Hair follicular keratinocyte (primary cell): Measurements from ENCODE around the gene LRIT1. TPM values are rescaled to one million over a fixed set of nuclear protein-coding genes. Genes with fewer than 3 reads are reported as not detected.

Experiments used
- total RNA-seq: library from RNA; depleted of rRNA; stranded (reverse); fragments of >200 nt; gene quantifications from 2 replicates; pipeline ENCODE4 v1.2.3, GENCODE V29; 2015

The LRIT1 gene, protein sequence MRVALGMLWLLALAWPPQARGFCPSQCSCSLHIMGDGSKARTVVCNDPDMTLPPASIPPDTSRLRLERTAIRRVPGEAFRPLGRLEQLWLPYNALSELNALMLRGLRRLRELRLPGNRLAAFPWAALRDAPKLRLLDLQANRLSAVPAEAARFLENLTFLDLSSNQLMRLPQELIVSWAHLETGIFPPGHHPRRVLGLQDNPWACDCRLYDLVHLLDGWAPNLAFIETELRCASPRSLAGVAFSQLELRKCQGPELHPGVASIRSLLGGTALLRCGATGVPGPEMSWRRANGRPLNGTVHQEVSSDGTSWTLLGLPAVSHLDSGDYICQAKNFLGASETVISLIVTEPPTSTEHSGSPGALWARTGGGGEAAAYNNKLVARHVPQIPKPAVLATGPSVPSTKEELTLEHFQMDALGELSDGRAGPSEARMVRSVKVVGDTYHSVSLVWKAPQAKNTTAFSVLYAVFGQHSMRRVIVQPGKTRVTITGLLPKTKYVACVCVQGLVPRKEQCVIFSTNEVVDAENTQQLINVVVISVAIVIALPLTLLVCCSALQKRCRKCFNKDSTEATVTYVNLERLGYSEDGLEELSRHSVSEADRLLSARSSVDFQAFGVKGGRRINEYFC
- total RNA-seq = not detected in 2 replicates

DNA sequence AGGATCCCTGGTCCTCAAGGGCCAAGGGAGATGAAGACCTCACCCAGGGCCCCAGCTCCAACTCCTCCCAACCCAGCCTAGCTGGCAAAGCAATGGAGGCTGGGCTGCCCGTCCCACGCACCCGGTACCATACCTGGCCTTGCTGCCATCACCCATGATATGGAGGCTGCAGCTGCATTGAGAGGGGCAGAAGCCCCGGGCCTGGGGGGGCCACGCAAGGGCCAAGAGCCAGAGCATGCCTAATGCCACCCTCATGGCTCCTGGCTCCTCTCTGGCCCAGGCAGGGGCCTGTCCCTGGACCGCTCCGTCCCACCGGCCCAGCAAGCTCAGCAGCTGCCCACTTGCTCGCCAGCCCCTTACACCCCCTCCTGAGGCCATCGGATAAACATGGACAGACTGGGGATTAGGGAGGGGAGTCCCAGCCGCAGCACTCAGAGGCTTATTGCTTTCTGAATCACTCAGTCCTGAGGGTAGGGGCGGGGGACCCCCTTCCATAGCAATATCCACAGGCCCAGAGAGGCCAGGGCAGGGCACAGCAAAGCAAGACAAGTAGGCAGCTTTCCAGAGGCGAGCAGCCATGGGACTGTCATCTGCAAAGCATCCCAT lies at the start of gene LRIT1:
LRIT1 (minus strand) TSS at position 362 of the 606 bp plus-strand sequence; CDS start at position 255, 107 bp downstream.

DNA sequence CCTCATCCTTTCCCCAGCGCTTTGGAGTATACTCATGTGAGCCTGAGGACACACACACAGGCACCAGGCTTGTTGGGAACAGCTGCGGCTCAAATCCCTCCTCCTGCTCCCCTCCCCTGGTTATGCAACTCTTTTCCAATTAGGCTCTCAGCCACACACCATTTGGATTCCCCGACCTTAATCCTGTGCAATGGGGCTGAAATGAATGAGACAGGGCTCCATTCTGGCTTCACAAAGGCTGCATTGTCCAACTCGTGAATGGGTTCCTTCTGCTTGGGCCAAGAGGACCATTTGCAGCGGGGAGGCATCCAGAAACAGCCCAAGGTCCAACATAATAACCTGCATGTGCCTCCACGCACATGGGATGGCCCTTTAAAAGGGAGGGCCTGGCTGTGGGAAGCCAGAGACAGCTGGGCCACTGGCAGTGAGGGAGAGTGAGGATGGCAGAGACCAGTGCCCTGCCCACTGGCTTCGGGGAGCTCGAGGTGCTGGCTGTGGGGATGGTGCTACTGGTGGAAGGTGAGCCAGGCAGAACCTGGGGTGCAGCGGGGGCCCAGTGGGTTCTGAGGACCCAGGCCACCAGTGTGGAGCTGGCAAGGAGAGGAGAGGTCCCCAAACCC lies 3.4 kb upstream of the LRIT1 start, which contains the start of gene RGR:
RGR (plus strand) TSS at position 403 of the 620 bp plus-strand sequence; CDS start at position 441, 38 bp downstream.

DNA sequence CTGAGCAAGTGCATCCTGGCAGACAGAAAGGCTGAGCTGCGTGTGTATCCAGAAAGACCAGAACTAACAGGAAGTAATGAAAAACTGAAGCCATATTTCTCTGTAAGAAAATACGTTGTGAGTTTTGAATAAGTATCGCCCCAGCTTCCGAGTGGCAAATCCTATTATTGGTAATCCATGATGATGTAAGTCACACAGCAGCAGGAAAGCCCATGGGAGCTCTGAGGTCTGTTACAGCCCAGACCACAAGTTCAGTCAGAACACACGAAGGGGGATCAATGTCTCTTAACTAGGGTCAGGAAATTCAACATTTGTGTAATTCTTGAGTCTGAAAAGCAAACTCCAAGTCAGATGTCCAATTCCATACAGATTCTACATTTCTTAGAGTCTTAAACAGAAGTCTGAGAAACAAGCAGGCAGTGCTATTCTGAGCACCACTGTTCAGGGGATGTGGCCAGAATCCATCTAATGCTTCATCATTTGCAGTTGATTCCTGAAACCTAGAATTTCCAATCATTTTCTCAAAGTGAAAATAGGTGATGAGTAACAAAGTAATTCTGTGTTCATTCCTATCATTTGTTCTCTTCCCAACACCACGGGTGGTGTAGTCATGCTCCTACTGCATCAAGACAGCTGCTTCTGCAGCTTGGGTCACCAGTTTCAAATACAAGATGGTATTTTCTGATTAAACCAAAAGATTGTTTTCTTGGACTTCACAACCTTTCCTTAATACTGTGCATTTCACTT lies 15.7 kb downstream of the LRIT1 start, which contains the start of gene LRIT2:
LRIT2 (minus strand) TSS at position 118 of the 747 bp plus-strand sequence; CDS start at position 94, 24 bp downstream.

DNA sequence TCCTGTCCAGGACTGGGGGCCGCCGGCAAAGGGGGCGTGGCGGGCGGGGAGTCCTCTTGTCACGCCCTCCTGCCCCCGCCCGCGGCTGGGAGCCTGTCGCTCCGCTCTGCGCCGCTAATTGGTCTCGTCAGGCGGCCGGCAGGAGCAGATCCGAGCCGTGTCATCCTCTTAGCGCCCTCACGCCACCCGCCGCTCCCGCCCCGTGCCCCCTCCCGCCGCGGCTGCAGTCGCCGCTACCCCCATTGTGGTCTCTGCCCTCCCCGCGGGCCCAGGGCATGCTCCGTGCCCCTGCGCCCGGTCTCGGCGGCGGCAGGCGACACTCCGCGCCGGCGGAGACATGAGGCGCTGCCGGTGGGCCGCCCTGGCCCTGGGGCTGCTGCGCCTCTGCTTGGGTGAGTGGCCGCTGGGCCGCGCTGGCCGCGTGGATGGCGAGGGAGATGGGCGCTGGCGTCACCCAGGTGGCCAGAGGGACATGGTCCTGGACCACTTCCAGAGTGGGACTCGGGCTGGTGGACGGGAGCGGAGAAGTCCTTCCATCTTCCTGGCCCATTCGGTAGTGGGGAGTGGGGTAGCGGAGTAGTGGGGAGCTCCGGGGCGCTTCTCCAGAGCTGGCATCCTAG lies 46.8 kb downstream of the LRIT1 start, which contains the start of gene CDHR1:
CDHR1 (plus strand) TSS at position 114 of the 620 bp plus-strand sequence; CDS start at position 338, 224 bp downstream.

Other genes starting within 250 kb of the LRIT1 start
- gene GHITM, start 102.0 kb downstream of the LRIT1 start, total RNA-seq = 191 and 192 TPM in 2 replicates
- gene GPR15LG, start 67.7 kb downstream of the LRIT1 start, total RNA-seq = 0.99 TPM in 1 of 2 replicates, not detected in the other
- gene CDHR1, start 47.0 kb downstream of the LRIT1 start, total RNA-seq = 1.9 and 3.0 TPM in 2 replicates
- gene LRIT2, start 16.0 kb downstream of the LRIT1 start, total RNA-seq = not detected in 2 replicates
- gene RGR, start 3.5 kb upstream of the LRIT1 start, total RNA-seq = not detected in 2 replicates
- 17.3 and 18.5 TPM in 2 replicates for gene CCSER2, start 87.0 kb upstream of the LRIT1 start, total RNA-seq